Activated CD4-positive, alpha-beta T cell treated with anti-CD3 and anti-CD28 coated beads, Interleukin-2, amount 10 ng/mL, durations not matched to agents 24 days and 14 days (primary cell): ENCODE measurements around the gene KASH5. TPM values are rescaled to one million over a fixed set of nuclear protein-coding genes. Genes with fewer than 3 reads are reported as not detected.

Experiments
- DNase-seq: peaks from one replicate; pipeline ENCODE4 v3.0.0; 2022
- H3K27ac Mint-ChIP-seq: one replicate; pipeline ENCODE4 v1.8.0; 2022; ENCODE audit warnings: mild to moderate bottlenecking, mixed read lengths
- H3K27me3 Mint-ChIP-seq: one replicate; pipeline ENCODE4 v1.8.0; 2022; ENCODE audit warnings: mixed read lengths
- H3K36me3 Mint-ChIP-seq: one replicate; pipeline ENCODE4 v1.8.0; 2022; ENCODE audit warnings: low read depth, mild to moderate bottlenecking, mixed read lengths
- H3K4me1 Mint-ChIP-seq: one replicate; pipeline ENCODE4 v1.8.0; 2021; ENCODE audit warnings: mixed read lengths
- H3K4me3 Mint-ChIP-seq: one replicate; pipeline ENCODE4 v1.8.0; 2022; ENCODE audit warnings: mild to moderate bottlenecking, moderate library complexity, mixed read lengths
- H3K9me3 Mint-ChIP-seq: one replicate; pipeline ENCODE4 v1.8.0; 2021; ENCODE audit warnings: mixed read lengths
- intact Hi-C: fragments of 100-400 bp; cut with micrococcal nuclease; formaldehyde crosslinking; loops from one replicate; pipeline ENCODE4 v1.15.1; 2023
- total RNA-seq: library from RNA; stranded (reverse); gene quantifications from 2 replicates; pipeline ENCODE4 v1.2.3, GENCODE V29; 2022

KASH5 gene
- 0.24 TPM in 1 of 2 replicates, not detected in the other for total RNA-seq

- Mint-ChIP-seq H3K4me1 (peaks cover 9% of the 10 kb centered on the region), H3K36me3 (peaks cover 2% of the 10 kb centered on the region), H3K4me3 (peak within 1 kb of the TSS; percentile 53), H3K9me3 (peaks cover 4% of the 10 kb centered on the region), H3K27ac (peak within 1 kb of the TSS; percentile 67), H3K27me3 (peaks cover 9% of the 10 kb centered on the region)
- peak; percentile 90 for DNase-seq
- intact Hi-C loops: no loop called here
These were observed at the start of gene KASH5 for GRCh38 chr19:49387936-49388372. KASH5 (plus strand) TSS chr19:49388249; CDS start chr19:49390884, 2,635 bp downstream.

- peaks cover 40% of the 10 kb centered on the region for H3K4me1 Mint-ChIP-seq
- intact Hi-C loops: no loop called here
- H3K27me3 Mint-ChIP-seq: no peaks in the 10 kb centered on the region
- peaks cover 36% of the 10 kb centered on the region for H3K36me3 Mint-ChIP-seq
- H3K4me3 Mint-ChIP-seq: peak overlapping the region; percentile 28
- H3K9me3 Mint-ChIP-seq: no peaks in the 10 kb centered on the region
- peak; percentile 72 for DNase-seq
- H3K27ac Mint-ChIP-seq: no peak overlapping the region
These were observed 49.3 kb upstream of the KASH5 start for GRCh38 chr19:49338691-49339300.

GRCh38 chr19:49339301-49340068 lies 48.6 kb upstream of the KASH5 start:
- H3K27me3 Mint-ChIP-seq: no peaks in the 10 kb centered on the region
- no peak for DNase-seq
- intact Hi-C loops: no loop called here

DNA sequence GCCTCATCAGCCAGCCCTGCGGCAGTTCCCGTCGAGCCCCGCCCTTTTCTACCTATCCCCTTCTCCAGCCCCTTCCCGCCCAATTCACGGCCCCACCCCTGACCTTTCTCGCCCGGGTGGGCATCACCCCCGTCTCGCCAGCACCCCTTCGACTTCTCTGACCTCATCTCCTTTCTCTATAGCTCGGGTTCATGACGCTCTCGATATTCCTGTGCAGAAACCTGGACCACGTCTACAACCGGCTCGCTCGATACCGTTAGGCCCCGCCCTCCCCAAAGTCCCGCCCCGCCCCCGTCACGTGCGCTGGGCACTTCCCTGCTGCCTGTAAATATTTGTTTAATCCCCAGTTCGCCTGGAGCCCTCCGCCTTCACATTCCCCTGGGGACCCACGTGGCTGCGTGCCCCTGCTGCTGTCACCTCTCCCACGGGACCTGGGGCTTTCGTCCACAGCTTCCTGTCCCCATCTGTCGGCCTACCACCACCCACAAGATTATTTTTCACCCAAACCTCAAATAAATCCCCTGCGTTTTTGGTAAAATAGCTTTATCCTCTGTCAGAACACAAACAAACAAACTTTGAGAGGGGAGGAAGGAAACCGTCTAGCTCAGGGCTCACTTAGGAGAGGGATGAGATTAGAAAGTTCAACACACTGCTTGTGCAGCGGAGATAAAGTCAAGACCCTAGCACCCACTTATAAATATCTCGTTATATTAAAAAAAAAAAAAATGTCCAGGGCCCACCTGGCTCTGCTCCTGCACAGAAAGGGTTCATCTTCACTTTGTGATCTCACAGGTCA lies 47.8 kb upstream of the KASH5 start:
- no peaks in the 10 kb centered on the region for H3K27me3 Mint-ChIP-seq
- no peaks in the 10 kb centered on the region for H3K9me3 Mint-ChIP-seq
- intact Hi-C loops: no loop called here
- DNase-seq: no peak
- H3K36me3 Mint-ChIP-seq: peaks cover 40% of the 10 kb centered on the region
- no peak overlapping the region for H3K4me3 Mint-ChIP-seq
- H3K4me1 Mint-ChIP-seq: peaks cover 35% of the 10 kb centered on the region
- H3K27ac Mint-ChIP-seq: peak overlapping the region; percentile 2

More at GRCh38 chr19:49339301-49340068, 48.6 kb upstream of the KASH5 start:
- H3K9me3 Mint-ChIP-seq: no peaks in the 10 kb centered on the region
- H3K4me3 Mint-ChIP-seq: no peak overlapping the region
- H3K27ac Mint-ChIP-seq: no peak overlapping the region
- H3K36me3 Mint-ChIP-seq: peaks cover 36% of the 10 kb centered on the region
- H3K4me1 Mint-ChIP-seq: peaks cover 35% of the 10 kb centered on the region

GRCh38 chr19:49340865-49341718 lies 47.0 kb upstream of the KASH5 start:
- no peaks in the 10 kb centered on the region for H3K27me3 Mint-ChIP-seq
- H3K4me3 Mint-ChIP-seq: no peak overlapping the region
- H3K4me1 Mint-ChIP-seq: peaks cover 32% of the 10 kb centered on the region
- no peaks in the 10 kb centered on the region for H3K9me3 Mint-ChIP-seq
- no peak overlapping the region for H3K27ac Mint-ChIP-seq
- H3K36me3 Mint-ChIP-seq: peaks cover 39% of the 10 kb centered on the region
- DNase-seq: no peak
- intact Hi-C loops: no loop called here

GRCh38 chr19:49342291-49342721 lies 45.7 kb upstream of the KASH5 start:
- no peak overlapping the region for H3K27ac Mint-ChIP-seq
- H3K4me1 Mint-ChIP-seq: peaks cover 24% of the 10 kb centered on the region
- peaks cover 32% of the 10 kb centered on the region for H3K36me3 Mint-ChIP-seq
- DNase-seq: no peak
- H3K27me3 Mint-ChIP-seq: no peaks in the 10 kb centered on the region
- no peaks in the 10 kb centered on the region for H3K9me3 Mint-ChIP-seq
- intact Hi-C loops: no loop called here
- H3K4me3 Mint-ChIP-seq: no peak overlapping the region

DNA sequence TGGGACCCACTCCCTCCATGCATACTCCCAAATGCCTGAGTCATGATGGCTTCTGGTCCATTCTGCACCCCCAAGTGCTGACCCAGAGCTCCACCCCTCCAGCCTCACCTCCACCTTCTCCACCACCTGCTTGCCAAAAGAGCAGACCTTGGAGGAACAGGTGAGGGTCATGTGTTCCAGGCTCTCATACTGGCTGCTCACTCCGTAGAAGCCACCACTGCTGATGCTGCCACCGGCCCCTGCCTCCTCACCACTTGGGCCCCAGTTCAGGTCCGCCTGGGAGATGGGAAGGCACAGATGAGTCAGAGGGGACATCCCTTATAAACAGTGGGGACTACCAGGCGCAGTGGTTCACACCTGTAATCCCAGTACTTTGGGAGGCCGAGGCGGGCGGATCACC lies 44.9 kb upstream of the KASH5 start:
- intact Hi-C loops: no loop called here
- peaks cover 26% of the 10 kb centered on the region for H3K36me3 Mint-ChIP-seq
- H3K9me3 Mint-ChIP-seq: no peaks in the 10 kb centered on the region
- no peak overlapping the region for H3K4me3 Mint-ChIP-seq
- DNase-seq: no peak
- H3K27ac Mint-ChIP-seq: no peak overlapping the region
- H3K27me3 Mint-ChIP-seq: no peaks in the 10 kb centered on the region
- H3K4me1 Mint-ChIP-seq: peaks cover 19% of the 10 kb centered on the region

GRCh38 chr19:49344505-49345423 lies 43.3 kb upstream of the KASH5 start:
- no peak for DNase-seq
- no peaks in the 10 kb centered on the region for H3K27me3 Mint-ChIP-seq
- no peak overlapping the region for H3K4me3 Mint-ChIP-seq
- H3K4me1 Mint-ChIP-seq: peaks cover 11% of the 10 kb centered on the region
- no peak overlapping the region for H3K27ac Mint-ChIP-seq
- H3K36me3 Mint-ChIP-seq: peaks cover 15% of the 10 kb centered on the region
- intact Hi-C loops: no loop called here
- no peaks in the 10 kb centered on the region for H3K9me3 Mint-ChIP-seq

- Mint-ChIP-seq H3K27ac (no peak overlapping the region), H3K4me3 (no peak overlapping the region), H3K36me3 (peaks cover 5% of the 10 kb centered on the region), H3K27me3 (no peaks in the 10 kb centered on the region), H3K4me1 (peaks cover 5% of the 10 kb centered on the region), H3K9me3 (no peaks in the 10 kb centered on the region)
- intact Hi-C loops: no loop called here
- no peak for DNase-seq
These were observed 40.9 kb upstream of the KASH5 start for GRCh38 chr19:49347191-49347590.

DNA sequence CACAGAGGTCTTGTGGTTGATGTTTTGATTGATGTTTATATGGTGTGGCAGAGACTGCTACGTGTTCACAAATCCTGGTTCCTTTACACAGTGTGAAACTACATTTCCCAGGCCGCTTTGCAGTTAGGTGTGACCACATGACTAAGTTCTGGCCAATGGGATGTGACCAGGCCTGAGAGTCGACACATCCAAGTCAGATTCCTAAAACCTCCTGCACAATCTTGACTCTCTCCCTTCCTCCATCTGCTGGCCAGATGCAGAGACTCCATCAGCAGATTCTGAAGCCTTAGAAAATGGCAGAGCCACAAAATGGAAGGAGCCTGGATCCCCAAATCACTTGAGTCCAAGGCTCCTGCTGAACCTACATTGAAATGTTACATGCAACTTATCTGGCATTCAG lies 40.2 kb upstream of the KASH5 start:
- Mint-ChIP-seq H3K9me3 (no peaks in the 10 kb centered on the region), H3K4me1 (peaks cover 5% of the 10 kb centered on the region), H3K27me3 (peaks cover 2% of the 10 kb centered on the region), H3K36me3 (peaks cover 5% of the 10 kb centered on the region), H3K4me3 (no peak overlapping the region), H3K27ac (no peak overlapping the region)
- intact Hi-C loops: no loop called here
- no peak for DNase-seq

GRCh38 chr19:49348305-49349189 lies 39.5 kb upstream of the KASH5 start:
- H3K27ac Mint-ChIP-seq: no peak overlapping the region
- peaks cover 6% of the 10 kb centered on the region for H3K27me3 Mint-ChIP-seq
- intact Hi-C loops: no loop called here
- H3K9me3 Mint-ChIP-seq: no peaks in the 10 kb centered on the region
- DNase-seq: no peak
- no peak overlapping the region for H3K4me3 Mint-ChIP-seq
- peaks cover 5% of the 10 kb centered on the region for H3K36me3 Mint-ChIP-seq
- H3K4me1 Mint-ChIP-seq: peaks cover 5% of the 10 kb centered on the region

GRCh38 chr19:49349567-49349966 lies 38.5 kb upstream of the KASH5 start:
- peaks cover 4% of the 10 kb centered on the region for H3K4me1 Mint-ChIP-seq
- no peak overlapping the region for H3K4me3 Mint-ChIP-seq
- DNase-seq: no peak
- no peak overlapping the region for H3K27ac Mint-ChIP-seq
- H3K27me3 Mint-ChIP-seq: peaks cover 8% of the 10 kb centered on the region
- intact Hi-C loops: no loop called here
- H3K36me3 Mint-ChIP-seq: peaks cover 3% of the 10 kb centered on the region
- no peaks in the 10 kb centered on the region for H3K9me3 Mint-ChIP-seq
